Measurements from ENCODE around the gene NOP9.

NOP9 gene

GRCh38 chr14:24298892-24299254 lies 777 bp upstream of the NOP9 start:
- no peak for TF ChIP-seq EGR1 (IDR thresholded peaks at IDR 0.05)
- TF ChIP-seq REST (IDR thresholded peaks at IDR 0.05; ENCODE audit: low read depth), result no peak
- TF ChIP-seq USF1 (IDR thresholded peaks at IDR 0.05), result no peak
- TF ChIP-seq RAD21 (IDR thresholded peaks at IDR 0.05; ENCODE audit: low read depth), result no peak
- no peak for TF ChIP-seq TEAD4 (IDR thresholded peaks at IDR 0.05)
- TF ChIP-seq YY1 (IDR thresholded peaks at IDR 0.05; ENCODE audit: low read depth), result no peak
- no peak for TF ChIP-seq MAX (IDR thresholded peaks at IDR 0.05)
- no peak for TF ChIP-seq NFIC (IDR thresholded peaks at IDR 0.05)
- no peak for TF ChIP-seq TCF12 (IDR thresholded peaks at IDR 0.05; ENCODE audit: low read depth)
- TF ChIP-seq CREB1 (IDR thresholded peaks at IDR 0.05; ENCODE audit: low read depth), result no peak

GRCh38 chr14:24300326-24300980 lies 803 bp downstream of the NOP9 start:
- TF ChIP-seq EP300 (IDR thresholded peaks at IDR 0.05; ENCODE audit: borderline replicate concordance), result no peak
- no peak for TF ChIP-seq NFIC (IDR thresholded peaks at IDR 0.05)
- TF ChIP-seq REST (IDR thresholded peaks at IDR 0.05; ENCODE audit: low read depth), result no peak
- TF ChIP-seq YY1 (IDR thresholded peaks at IDR 0.05; ENCODE audit: low read depth), result no peak
- no peak for TF ChIP-seq FOXM1 (IDR thresholded peaks at IDR 0.05; ENCODE audit: borderline replicate concordance, low read depth)
- TF ChIP-seq TCF12 (IDR thresholded peaks at IDR 0.05; ENCODE audit: low read depth), result no peak
- TF ChIP-seq RAD21 (IDR thresholded peaks at IDR 0.05; ENCODE audit: low read depth), result no peak
- TF ChIP-seq CEBPB (IDR thresholded peaks at IDR 0.05), result no peak
- TF ChIP-seq TEAD4 (IDR thresholded peaks at IDR 0.05), result no peak
- TF ChIP-seq EGR1 (IDR thresholded peaks at IDR 0.05), result no peak
- TF ChIP-seq ZBTB7A (IDR thresholded peaks at IDR 0.05; ENCODE audit: low read depth), result no peak
- TF ChIP-seq USF1 (IDR thresholded peaks at IDR 0.05), result no peak
- TF ChIP-seq CREB1 (IDR thresholded peaks at IDR 0.05; ENCODE audit: low read depth), result no peak
- TF ChIP-seq MAX (IDR thresholded peaks at IDR 0.05), result no peak
- no peak for TF ChIP-seq TAF1 (IDR thresholded peaks at IDR 0.05; ENCODE audit: low read depth)

GRCh38 chr14:24304019-24304387 lies 4.4 kb downstream of the NOP9 start:
- TF ChIP-seq TEAD4 (IDR thresholded peaks at IDR 0.05) (no peak), FOXM1 (IDR thresholded peaks at IDR 0.05; ENCODE audit: borderline replicate concordance, low read depth) (no peak), EP300 (IDR thresholded peaks at IDR 0.05; ENCODE audit: borderline replicate concordance) (no peak), CEBPB (IDR thresholded peaks at IDR 0.05) (no peak), CREB1 (IDR thresholded peaks at IDR 0.05; ENCODE audit: low read depth) (no peak), MAX (IDR thresholded peaks at IDR 0.05) (no peak), USF1 (IDR thresholded peaks at IDR 0.05) (no peak), REST (IDR thresholded peaks at IDR 0.05; ENCODE audit: low read depth) (no peak), ZBTB7A (IDR thresholded peaks at IDR 0.05; ENCODE audit: low read depth) (no peak)

- no peak for TF ChIP-seq USF1 (IDR thresholded peaks at IDR 0.05)
- TF ChIP-seq REST (IDR thresholded peaks at IDR 0.05; ENCODE audit: low read depth), result no peak
- TF ChIP-seq CEBPB (IDR thresholded peaks at IDR 0.05), result no peak
- no peak for TF ChIP-seq RAD21 (IDR thresholded peaks at IDR 0.05; ENCODE audit: low read depth)
- no peak for TF ChIP-seq MAX (IDR thresholded peaks at IDR 0.05)
- TF ChIP-seq TCF12 (IDR thresholded peaks at IDR 0.05; ENCODE audit: low read depth), result no peak
Measured at GRCh38 chr14:24307156-24307574, 7.5 kb downstream of the NOP9 start.
